B cell (primary cell): ENCODE data around the gene BTRC. TPM values are rescaled to one million over a fixed set of nuclear protein-coding genes. Genes with fewer than 3 reads are reported as not detected.

Experiments
- ATAC-seq: fragments of 200-7000 bp; cut with Tn5 transposase; one replicate; pipeline ENCODE4 v1.10.0; 2021; ENCODE audit warnings: low read depth, mild to moderate bottlenecking, moderate number of reproducible peaks, moderate library complexity
- CTCF ChIA-PET: fragments of 350-600 bp; sonication (Branson Sonifier 250); formaldehyde crosslinking; loops from one replicate; lab custom pipeline; 2021; ENCODE audit warnings: antibody characterized with exemption, inconsistent platforms; lab: Charles Lee
- POLR2A ChIA-PET: fragments of 350-600 bp; sonication (Branson Sonifier 250); formaldehyde crosslinking; loops from one replicate; lab custom pipeline; 2021; ENCODE audit warnings: antibody characterized with exemption; lab: Charles Lee
- DNase-seq: peaks from one replicate; pipeline ENCODE4 v3.0.0; 2013
- H2AFZ ChIP-seq: 2 replicates; pipeline ENCODE4 v1.6.1; 2012; ENCODE audit warnings: mild to moderate bottlenecking, low read depth, low read length; ENCODE audit not compliant: insufficient read depth, poor library complexity, severe bottlenecking
- H3K27ac ChIP-seq, 2 donors: 1 replicate in 1 of 2; 2 replicates in 1 of 2; pipeline ENCODE4 v1.5.1; 2012 to 2013; ENCODE audit warnings: low read length in 2 of 2, mild to moderate bottlenecking in 2 of 2, moderate library complexity in 1 of 2
- H3K27me3 ChIP-seq, 4 experiments: fragments of 200-600 bp in 1 of 4; sonication (generic) in 1 of 4; replicated peaks in 1 of 4; 1 replicate in 2 of 4; 2 replicates in 2 of 4; pipeline versions ENCODE4 v1.6.1 to v1.7.0; 2013 to 2016; ENCODE audit warnings: low read length in 3 of 4, mild to moderate bottlenecking in 2 of 4, mixed read lengths in 1 of 4, moderate library complexity in 1 of 4; ENCODE audit not compliant: insufficient read depth in 4 of 4, control insufficient read depth in 3 of 4; ENCODE audit errors: control extremely low read depth in 1 of 4
- H3K36me3 ChIP-seq, 2 experiments: replicated peaks in 1 of 2; 1 replicate in 1 of 2; 2 replicates in 1 of 2; pipeline versions ENCODE4 v1.6.1 to v1.7.1; 2013; ENCODE audit warnings: low read length in 1 of 2; ENCODE audit not compliant: insufficient read depth in 2 of 2, control insufficient read depth in 1 of 2; ENCODE audit errors: control extremely low read depth in 1 of 2, extremely low read depth in 1 of 2
- H3K4me1 ChIP-seq, 2 donors: fragments of 200-600 bp in 1 of 2; sonication (generic) in 1 of 2; 1 replicate in 1 of 2; 2 replicates in 1 of 2; pipeline versions ENCODE4 v1.5.1 to v1.6.1; 2013 to 2017; ENCODE audit warnings: low read length in 2 of 2; ENCODE audit not compliant: control insufficient read depth in 2 of 2, insufficient read depth in 2 of 2
- H3K4me2 ChIP-seq: replicated peaks from 2 replicates; pipeline ENCODE3; 2012; ENCODE audit warnings: mild to moderate bottlenecking, low read depth, low read length; ENCODE audit not compliant: poor library complexity, severe bottlenecking
- H3K4me3 ChIP-seq, 5 experiments: fragments of 200-600 bp in 1 of 5; sonication (generic) in 1 of 5; 1 replicate in 3 of 5; 2 replicates in 2 of 5; pipeline versions ENCODE4 v1.5.1 to v1.7.0; 2011 to 2016; ENCODE audit warnings: low read length in 4 of 5, mild to moderate bottlenecking in 4 of 5, low read depth in 2 of 5, control low read depth in 1 of 5, moderate library complexity in 1 of 5; ENCODE audit not compliant: insufficient read depth in 1 of 5; ENCODE audit errors: control extremely low read depth in 1 of 5, extremely low read depth in 1 of 5
- H3K79me2 ChIP-seq: fragments of 200-600 bp; sonication (generic); one replicate; pipeline ENCODE4 v1.6.0; 2016; ENCODE audit warnings: low read length; ENCODE audit not compliant: control insufficient read depth, insufficient read depth
- H3K9ac ChIP-seq: fragments of 200-600 bp; sonication (generic); 2 replicates; pipeline ENCODE4 v1.6.1; 2017; ENCODE audit warnings: mild to moderate bottlenecking, low read length, moderate library complexity
- H3K9me3 ChIP-seq, 3 donors: one replicate each; pipeline versions ENCODE4 v1.6.1 to v1.7.1; 2013; ENCODE audit warnings: low read length in 2 of 3; ENCODE audit not compliant: control insufficient read depth in 2 of 3, insufficient read depth in 1 of 3; ENCODE audit errors: control extremely low read depth in 1 of 3
- H4K20me1 ChIP-seq: 2 replicates; pipeline ENCODE4 v1.6.0; 2012; ENCODE audit warnings: mild to moderate bottlenecking, low read length; ENCODE audit not compliant: insufficient read depth, control insufficient read depth, poor library complexity, severe bottlenecking
- H3K27ac Mint-ChIP-seq: one replicate; pipeline ENCODE4 v1.8.0; 2021; ENCODE audit warnings: mixed read lengths
- H3K27me3 Mint-ChIP-seq: one replicate; pipeline ENCODE4 v1.8.0; 2021; ENCODE audit warnings: mixed read lengths
- H3K4me1 Mint-ChIP-seq: one replicate; pipeline ENCODE4 v1.8.0; 2021; ENCODE audit warnings: mixed read lengths
- H3K4me3 Mint-ChIP-seq: one replicate; pipeline ENCODE4 v1.8.0; 2021; ENCODE audit warnings: mixed read lengths
- H3K9me3 Mint-ChIP-seq: one replicate; pipeline ENCODE4 v1.8.0; 2022; ENCODE audit warnings: mixed read lengths; ENCODE audit not compliant: insufficient read depth
- EZH2 ChIP-seq: IDR thresholded peaks from 2 replicates; pipeline ENCODE4 v1.6.1; 2012; ENCODE audit warnings: borderline replicate concordance, low read depth, mild to moderate bottlenecking, moderate library complexity, low read length; ENCODE audit not compliant: insufficient read depth, poor library complexity, severe bottlenecking
- WGBS: methylation state at CpG from one replicate; pipeline ENCODE4 v1.1.5; 2013; ENCODE audit warnings: missing lambda C conversion rate; ENCODE audit not compliant: insufficient coverage; 5-methylcytosine and 5-hydroxymethylcytosine counted together
- intact Hi-C: fragments of 100-400 bp; cut with micrococcal nuclease; formaldehyde crosslinking; loops from one replicate; pipeline ENCODE4 v1.10.0; 2022
- polyA plus RNA-seq: library from polyadenylated mRNA; depleted of rRNA; stranded (reverse); fragments of >200 nt; gene quantifications from 2 replicates; pipeline ENCODE4 v1.2.3, GENCODE V29; 2012
- total RNA-seq, 2 donors: library from RNA; stranded (reverse); fragments of 120-200 nt in 1 of 2; gene quantifications; 1 replicate in 1 of 2; 2 replicates in 1 of 2; pipeline versions ENCODE4 v1.2.3 to v1.2.4, GENCODE V29; 2013 to 2022
- TF ChIP-seq, protein P1 (sequence below): fragments of 200-600 bp; IDR thresholded peaks from one replicate; pipeline ENCODE4 v1.8.0; 2022; ENCODE audit warnings: antibody characterized with exemption, mild to moderate bottlenecking

The BTRC gene
- total and polyA plus RNA-seq, 2 donors (not counting 1 experiment from before 2014, with no cell fraction given) = 4.3 to 21.9 TPM

DNA sequence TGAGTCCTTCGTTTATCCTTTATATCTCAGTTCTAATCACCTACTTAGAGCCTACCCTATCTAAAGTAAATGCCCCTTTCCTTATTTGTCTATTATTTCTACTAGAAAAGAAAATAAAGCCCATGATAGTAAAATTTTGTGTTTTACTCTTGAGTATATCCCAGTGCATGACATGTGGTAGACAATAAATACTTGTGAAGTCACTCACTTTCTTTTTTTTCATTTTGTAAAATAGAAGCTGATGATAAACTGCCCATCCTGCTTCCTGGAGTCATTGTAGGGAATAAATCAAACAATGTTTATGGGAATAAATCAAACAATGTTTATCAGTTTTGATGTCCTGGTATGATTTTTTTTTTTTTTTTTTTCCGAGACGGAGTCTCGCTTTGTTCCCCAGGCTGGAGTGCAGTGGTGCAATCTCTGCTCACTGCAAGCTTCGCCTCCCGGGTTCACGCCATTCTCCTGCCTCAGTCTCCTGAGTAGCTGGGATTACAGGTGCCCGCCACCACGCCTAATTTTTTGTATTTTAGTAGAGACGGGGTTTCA lies 36.1 kb downstream of the BTRC start:
- no peak for ATAC-seq

DNA sequence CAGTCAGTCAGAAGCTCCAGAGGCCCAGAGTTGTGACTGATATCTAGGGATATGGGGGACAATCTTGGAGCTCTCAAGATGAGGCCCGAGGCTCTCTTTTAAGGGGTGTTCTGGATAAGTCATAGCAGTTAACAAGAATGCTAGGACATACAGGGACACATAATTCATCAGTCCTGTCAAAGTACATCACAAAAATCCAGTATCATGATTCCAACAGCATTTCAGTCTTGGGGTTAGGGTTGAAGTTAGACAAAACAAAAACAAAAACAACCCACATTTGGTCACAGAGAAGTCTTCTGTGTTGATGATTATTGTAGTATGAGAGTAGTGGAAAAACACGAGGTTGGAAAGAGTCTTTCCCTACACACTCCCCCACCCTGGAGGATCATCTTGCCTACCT lies 39.4 kb downstream of the BTRC start:
- ChIA-PET CTCF (no interaction called here), POLR2A (no interaction called here)
- WGBS = no CpG with 5 or more reads among the region's 2 CpGs
- Histone ChIP-seq H3K9ac (no peak overlapping the region), H3K4me3 (no peak overlapping the region), H3K36me3 (no peaks in the 10 kb centered on the region), H2AFZ (no peak overlapping the region), H4K20me1 (peaks cover 19% of the 10 kb centered on the region), H3K27me3 (no peaks in the 10 kb centered on the region), H3K79me2 (peaks cover 40% of the 10 kb centered on the region), H3K4me1 (peaks cover 0 to 2% of the 10 kb centered on the region in 2 donors), H3K9me3 (no peaks in the 10 kb centered on the region), H3K27ac (no peak overlapping the region), H3K4me2 (no peak overlapping the region)
- Mint-ChIP-seq H3K4me1 (peaks cover 11% of the 10 kb centered on the region), H3K27me3 (no peaks in the 10 kb centered on the region), H3K27ac (no peak overlapping the region), H3K9me3 (no peaks in the 10 kb centered on the region), H3K4me3 (no peak overlapping the region)
- no peak for ATAC-seq
- intact Hi-C loops = no loop called here
- TF ChIP-seq, protein P1, sequence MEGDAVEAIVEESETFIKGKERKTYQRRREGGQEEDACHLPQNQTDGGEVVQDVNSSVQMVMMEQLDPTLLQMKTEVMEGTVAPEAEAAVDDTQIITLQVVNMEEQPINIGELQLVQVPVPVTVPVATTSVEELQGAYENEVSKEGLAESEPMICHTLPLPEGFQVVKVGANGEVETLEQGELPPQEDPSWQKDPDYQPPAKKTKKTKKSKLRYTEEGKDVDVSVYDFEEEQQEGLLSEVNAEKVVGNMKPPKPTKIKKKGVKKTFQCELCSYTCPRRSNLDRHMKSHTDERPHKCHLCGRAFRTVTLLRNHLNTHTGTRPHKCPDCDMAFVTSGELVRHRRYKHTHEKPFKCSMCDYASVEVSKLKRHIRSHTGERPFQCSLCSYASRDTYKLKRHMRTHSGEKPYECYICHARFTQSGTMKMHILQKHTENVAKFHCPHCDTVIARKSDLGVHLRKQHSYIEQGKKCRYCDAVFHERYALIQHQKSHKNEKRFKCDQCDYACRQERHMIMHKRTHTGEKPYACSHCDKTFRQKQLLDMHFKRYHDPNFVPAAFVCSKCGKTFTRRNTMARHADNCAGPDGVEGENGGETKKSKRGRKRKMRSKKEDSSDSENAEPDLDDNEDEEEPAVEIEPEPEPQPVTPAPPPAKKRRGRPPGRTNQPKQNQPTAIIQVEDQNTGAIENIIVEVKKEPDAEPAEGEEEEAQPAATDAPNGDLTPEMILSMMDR = no peak
- no peak for TF ChIP-seq EZH2
- no peak for DNase-seq

More for the DNA sequence above, 36.1 kb downstream of the BTRC start:
- Mint-ChIP-seq H3K9me3 (no peaks in the 10 kb centered on the region), H3K27ac (no peak overlapping the region), H3K4me1 (peaks cover 2% of the 10 kb centered on the region), H3K4me3 (no peak overlapping the region), H3K27me3 (no peaks in the 10 kb centered on the region)
- no peak for DNase-seq
- H3K9me3 ChIP-seq = no peaks in the 10 kb centered on the region
- no peaks in the 10 kb centered on the region for H3K36me3 ChIP-seq
- H3K79me2 ChIP-seq = peaks cover 36% of the 10 kb centered on the region
- H3K4me2 ChIP-seq = no peak overlapping the region
- CTCF ChIA-PET = interaction anchor here (1.1 kb wide), 1 partner anchor 72 kb away, joined by 4 read pairs; no protein-coding TSS in a partner anchor
- no peaks in the 10 kb centered on the region for H3K4me1 ChIP-seq
- H2AFZ ChIP-seq = no peak overlapping the region
- peaks cover 8% of the 10 kb centered on the region for H4K20me1 ChIP-seq
- TF ChIP-seq, protein P1 = no peak
- no peak for TF ChIP-seq EZH2
- no peak overlapping the region for H3K4me3 ChIP-seq
- intact Hi-C loops = no loop called here
- H3K9ac ChIP-seq = no peak overlapping the region
- WGBS = 100% methylated on average over 6 of the region's 10 CpGs
- no peaks in the 10 kb centered on the region for H3K27me3 ChIP-seq
- no peak overlapping the region for H3K27ac ChIP-seq
- POLR2A ChIA-PET = no interaction called here
